DMS79 (cell line): ENCODE data around the gene NEK6.
"Not testable (repeated sequence)": the region's sequence is repeated elsewhere in the genome, so short reads cannot be mapped to it uniquely, and the experiment has no call there.

Source experiments
- DNase-seq: peaks from one replicate; lab custom pipeline; 2025; lab: John Stamatoyannopoulos, UW

The NEK6 gene

DNA sequence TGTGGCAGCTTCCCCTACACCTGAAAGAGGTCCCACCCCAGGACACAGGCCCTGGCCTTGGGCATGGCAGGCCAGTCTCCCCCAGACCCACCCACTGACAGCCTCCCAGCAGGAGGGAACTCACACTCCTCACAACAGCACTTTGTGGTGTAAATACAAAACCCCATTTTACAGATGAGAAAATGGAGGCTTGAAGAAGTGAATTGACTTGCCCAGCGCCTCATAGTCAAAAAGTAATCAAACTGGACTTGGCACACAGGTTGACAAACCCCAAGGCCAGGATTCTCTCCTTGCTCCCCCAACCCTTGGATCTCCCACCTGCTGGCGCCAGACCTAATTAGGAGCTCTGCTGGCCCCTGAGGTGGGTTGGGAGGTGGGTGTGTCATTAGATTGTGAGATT, 29.2 kb upstream of the NEK6 start:
- DNase-seq: no peak

GRCh38 chr9:124231095-124231737, 26.5 kb upstream of the NEK6 start:
- no peak for DNase-seq

DNA sequence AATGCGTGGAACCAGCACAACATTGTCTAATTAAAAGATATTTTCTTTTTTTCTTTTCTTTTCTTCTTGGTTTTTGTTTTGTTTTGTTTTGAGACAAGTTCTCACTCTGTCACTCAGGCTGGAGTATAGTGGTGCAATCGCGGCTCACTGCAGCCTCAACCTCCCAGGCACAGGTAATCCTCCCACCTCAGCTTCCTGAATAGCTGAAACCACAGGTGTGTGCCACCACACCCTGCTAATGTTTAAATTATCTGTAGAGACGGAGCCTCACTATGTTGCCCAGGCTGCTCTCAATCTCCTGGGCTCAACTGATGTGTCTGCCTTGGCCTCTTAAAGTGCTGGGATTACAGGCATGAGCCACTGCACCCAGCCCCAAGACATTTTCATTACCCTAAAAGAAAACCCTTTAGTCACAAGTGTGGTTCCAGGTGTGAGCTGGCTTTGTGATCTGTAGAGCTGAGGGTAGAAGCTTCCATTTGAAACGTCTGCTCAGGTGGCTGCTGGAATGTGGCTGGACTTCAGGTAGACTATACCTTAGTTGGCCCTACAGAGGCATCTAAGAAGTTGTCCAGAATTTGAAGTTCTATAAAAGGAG, 19.1 kb upstream of the NEK6 start:
- DNase-seq: no peak

GRCh38 chr9:124239249-124240073, 18.3 kb upstream of the NEK6 start:
- no peak for DNase-seq

DNA sequence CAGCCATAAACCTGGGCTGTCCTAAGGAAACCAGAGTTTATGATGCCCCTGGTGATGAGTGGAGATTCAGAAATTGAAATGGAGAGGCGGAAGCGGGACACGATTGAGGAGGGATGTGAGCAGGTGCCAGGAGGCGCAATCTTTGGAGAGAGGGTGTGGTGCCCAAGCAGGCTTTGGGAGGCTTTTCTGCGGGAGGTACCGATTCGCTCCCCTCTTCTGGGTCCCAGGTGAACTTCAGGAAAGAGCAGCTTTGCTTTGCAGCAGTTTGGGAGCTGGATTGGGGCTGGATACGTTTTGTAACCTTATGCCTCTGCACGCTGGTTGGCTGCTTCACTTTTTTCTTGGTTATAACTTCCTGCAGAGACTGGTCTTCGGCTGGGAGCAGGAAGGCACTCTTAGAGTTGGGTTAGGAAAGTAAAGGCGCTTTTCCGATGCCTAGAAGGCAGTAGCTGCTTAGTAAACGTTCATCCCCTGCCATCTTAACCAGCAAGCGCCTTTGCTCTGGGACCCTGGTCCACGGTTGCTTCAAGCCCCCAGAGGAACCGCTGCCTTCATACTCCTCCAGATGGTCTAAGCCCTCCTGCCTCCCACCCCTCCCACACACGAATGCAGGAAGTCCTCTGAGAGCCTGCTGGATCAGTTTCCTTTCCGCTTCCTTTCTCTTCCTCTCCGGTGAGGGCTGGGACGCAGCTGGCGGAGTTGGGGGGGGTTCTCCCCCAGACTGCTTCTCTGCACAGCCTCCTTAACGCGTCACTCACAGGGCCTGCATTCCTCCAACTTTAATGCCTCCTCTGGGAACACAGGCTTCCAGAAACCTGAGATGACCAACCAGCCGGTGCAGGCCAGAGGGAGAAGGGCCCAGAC, 15.2 kb upstream of the NEK6 start:
- DNase-seq: no peak

- DNase-seq: not testable (repeated sequence)
Measured at GRCh38 chr9:124247393-124247792, 10.4 kb upstream of the NEK6 start.

DNA sequence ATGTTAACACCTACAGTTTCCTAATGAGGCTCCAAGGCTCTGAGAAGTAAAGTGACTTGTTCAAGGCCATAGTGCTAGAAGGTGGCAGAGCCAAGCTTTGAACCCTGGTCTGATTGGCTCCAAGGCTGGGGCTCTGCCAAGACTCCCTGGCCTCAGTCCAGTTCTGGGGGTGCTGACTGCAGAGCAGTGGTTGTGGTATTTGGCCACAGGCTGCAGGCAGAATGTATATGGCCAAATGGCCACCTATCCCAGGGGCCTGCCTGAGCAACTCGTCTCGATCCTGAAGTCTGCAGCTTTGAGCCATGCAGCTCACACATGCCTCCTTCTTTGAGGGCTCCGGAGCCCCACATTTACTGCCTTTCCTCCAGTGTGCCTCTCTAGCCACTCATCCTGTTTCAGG, 9.7 kb upstream of the NEK6 start:
- DNase-seq: no peak

DNA sequence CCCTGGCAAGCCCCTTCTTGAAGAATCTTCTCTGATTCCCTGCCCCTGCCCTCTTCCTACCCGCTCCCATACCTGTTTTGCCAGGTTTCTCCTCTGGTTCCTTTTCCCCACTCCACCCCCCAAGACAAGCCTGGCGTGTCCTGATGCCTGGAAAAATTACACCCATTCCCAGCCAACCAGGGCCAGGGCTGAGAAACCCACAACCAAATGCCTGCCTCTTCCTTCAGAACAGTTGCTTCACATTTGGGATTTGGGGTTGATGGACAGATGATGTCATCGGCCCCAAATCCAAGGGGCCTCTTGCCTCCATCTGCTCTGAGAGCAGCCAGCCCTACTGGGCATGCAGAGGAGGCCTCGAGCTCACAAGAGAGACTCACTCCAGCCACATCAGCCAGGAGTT, 8.8 kb upstream of the NEK6 start:
- DNase-seq: no peak

- DNase-seq: no peak
Measured at GRCh38 chr9:124251204-124251603, 6.5 kb upstream of the NEK6 start.

DNA sequence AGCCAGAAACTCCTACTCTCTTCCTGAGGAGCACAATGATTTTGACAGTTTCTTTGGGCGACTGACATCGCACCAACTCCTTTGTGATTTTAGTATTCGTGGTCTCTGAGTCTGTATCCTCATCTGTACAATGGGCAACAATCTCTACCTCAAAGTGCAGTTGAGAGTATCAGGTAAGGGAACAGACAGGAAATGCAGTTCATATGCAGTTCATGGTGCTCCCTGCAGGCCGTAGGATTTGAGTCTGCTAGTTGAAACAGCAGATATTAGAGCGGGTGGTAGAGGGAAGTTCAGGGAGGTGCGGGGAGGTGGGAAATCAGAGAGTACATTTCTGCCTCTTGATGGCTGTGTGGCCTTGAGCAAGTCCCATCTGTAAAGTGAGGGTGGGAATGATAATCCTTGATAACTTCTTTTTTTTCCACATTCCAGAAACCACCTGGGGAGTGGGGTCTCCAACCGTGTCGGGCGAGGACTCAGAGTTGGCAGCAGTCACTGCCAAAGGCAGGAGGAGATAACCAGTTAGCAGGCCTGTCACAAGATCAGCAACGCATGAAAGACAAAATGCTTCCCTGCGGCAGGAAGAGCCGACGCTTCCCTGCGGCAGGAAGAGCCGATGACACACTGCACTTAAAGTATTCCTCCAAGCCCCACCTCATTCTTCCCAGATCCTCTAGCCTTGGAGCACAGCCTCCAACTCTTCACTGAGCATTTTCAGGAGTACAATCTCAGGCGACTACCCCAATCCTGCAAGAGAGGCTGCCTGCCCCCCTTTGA, 6.0 kb upstream of the NEK6 start:
- no peak for DNase-seq

GRCh38 chr9:124252878-124253277, 4.9 kb upstream of the NEK6 start:
- not testable (repeated sequence) for DNase-seq

DNA sequence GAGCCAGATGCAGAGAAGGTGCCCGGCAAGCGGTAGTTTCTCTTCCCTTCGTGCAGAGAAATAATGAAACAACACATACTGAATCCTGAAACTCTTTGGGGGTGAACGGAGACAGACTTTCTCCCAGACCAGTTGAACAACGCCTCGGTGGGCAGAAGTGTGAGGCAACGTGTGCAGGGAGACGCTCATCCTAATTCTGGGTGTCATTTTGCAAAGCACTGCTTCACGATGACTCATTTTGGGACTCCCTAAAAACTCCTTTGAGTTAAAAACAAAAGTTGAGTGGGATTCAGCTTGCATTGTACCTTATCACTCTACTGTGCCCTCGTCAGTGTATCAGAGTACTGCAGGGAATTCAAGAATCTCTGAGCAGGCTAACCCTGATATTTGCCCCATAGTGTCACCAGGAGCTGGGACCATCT, 3.5 kb upstream of the NEK6 start:
- DNase-seq: no peak

- DNase-seq: no peak
Measured at GRCh38 chr9:124255222-124255621, 2.5 kb upstream of the NEK6 start.

- DNase-seq: peak; percentile 87
Measured at GRCh38 chr9:124256517-124257069, 1.2 kb upstream of the NEK6 start.

DNA sequence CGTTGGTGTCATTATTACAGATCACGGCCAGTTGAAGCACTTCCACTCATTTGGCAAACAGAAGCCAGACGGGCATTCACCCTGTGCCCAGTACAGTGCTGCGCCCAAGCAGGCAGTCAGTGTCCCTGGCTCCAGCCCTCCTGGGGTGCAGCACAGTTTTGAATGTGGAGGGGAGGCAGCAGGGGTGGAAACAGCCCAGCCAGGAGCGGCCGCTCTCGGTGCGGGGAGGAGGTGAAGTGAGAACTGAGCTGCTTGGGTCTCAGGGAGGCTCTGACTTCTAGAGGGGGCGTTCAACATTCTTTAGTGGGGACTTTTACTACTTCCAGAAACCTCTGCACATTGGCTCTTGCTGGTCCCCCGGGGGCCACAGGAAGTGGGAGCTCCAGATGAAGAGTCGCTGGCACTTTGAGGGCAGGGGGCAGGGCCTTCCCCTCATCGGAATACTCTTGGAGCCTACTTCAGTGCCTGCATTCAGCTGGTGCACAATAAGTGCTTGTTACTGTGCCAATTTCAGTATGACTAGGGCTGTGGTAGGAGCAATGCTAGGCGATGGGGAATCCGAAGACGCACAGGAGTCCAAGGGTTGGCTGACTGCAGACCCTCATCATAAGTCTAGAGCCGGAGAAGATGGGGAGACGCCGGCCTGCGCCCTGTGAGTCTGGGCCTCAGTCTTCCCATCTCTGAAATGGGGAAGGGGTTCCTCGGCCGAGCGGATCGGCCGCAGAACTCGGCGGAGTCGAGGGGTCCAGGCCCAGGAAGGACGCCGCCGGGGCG, 492 bp upstream of the NEK6 start:
- DNase-seq: no peak

- DNase-seq: no peak
Measured at GRCh38 chr9:124258607-124259157, 933 bp downstream of the NEK6 start.

DNA sequence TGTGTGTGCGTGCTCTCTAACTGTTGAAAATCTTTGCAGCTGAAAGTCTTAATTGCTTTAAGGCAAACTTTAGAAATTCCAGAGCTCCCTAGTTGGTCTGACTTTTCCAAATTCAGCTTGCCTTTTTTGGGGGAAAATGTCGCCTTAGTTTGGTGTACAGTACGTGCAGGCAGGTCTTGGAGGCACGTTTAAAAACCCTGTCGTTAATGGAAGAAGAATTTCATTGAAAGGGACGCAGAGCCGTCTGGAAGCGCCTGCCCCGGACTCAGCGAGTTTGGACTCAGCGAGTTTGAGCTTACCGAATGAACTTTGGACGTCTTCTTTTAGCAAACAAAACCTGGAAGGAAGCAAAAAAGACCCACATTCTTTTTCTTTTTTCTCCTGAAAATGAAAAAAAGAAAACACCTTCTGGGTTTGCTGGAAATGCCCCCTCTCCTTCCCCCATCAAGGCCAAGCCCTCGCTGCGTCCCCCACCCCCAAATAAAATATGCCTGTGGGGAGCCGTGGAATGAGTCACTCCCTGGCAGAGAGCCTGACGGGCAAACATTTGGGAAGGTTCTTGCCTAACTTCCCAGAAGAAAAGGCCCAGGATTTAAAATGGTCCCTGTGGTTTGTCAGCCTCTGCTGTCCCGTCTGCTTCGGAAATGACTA, 1.5 kb downstream of the NEK6 start:
- no peak for DNase-seq

- DNase-seq: no peak
Measured at GRCh38 chr9:124260769-124261603, 3.2 kb downstream of the NEK6 start.
